ENCODE measurements around the gene BIK. TPM values are rescaled to one million over a fixed set of nuclear protein-coding genes. Genes with fewer than 3 reads are reported as not detected.

The BIK gene
- total RNA-seq, 1 experiment from 2014 or later = 2.0 TPM

GRCh38 chr22:43088627-43088983 lies 21.9 kb upstream of the BIK start:
- TF ChIP-seq EZH2 (IDR thresholded peaks at IDR 0.05; ENCODE audit: borderline replicate concordance, low read depth, low read length, poor library complexity, severe bottlenecking) = no peak
- POLR2A ChIA-PET (ENCODE audit: low non-redundant PET) = no interaction called here
- intact Hi-C loops (cut with micrococcal nuclease; ENCODE audit: unreplicated experiment) = no loop called here
- DNase-seq (ENCODE audit: low spot score) = no peak
- no TSS peak for BruUV-seq (replicated peaks)
- H3K9me3 ChIP-seq (ENCODE audit: low read depth, low read length, poor library complexity, severe bottlenecking) = no peaks in the 10 kb centered on the region
- CTCF ChIA-PET = no interaction called here
- H3K4me1 ChIP-seq (ENCODE audit: insufficient read depth, low read length, poor library complexity, severe bottlenecking) = no peaks in the 10 kb centered on the region
- peak overlapping the region; percentile 1 for H3K27ac ChIP-seq (ENCODE audit: low read depth, low read length, poor library complexity, severe bottlenecking)
- no peaks in the 10 kb centered on the region for H3K36me3 ChIP-seq (ENCODE audit: insufficient read depth, low read length, poor library complexity, severe bottlenecking)
- peak overlapping the region; percentile 58 for H3K4me3 ChIP-seq (ENCODE audit: low read depth, low read length, poor library complexity, severe bottlenecking)
- no peaks in the 10 kb centered on the region for H3K27me3 ChIP-seq (replicated peaks; ENCODE audit: insufficient read depth, low read depth, low read length, poor library complexity)

- peak within 1 kb of the TSS; percentile 58 for H3K4me3 ChIP-seq (ENCODE audit: low read depth, low read length, poor library complexity, severe bottlenecking)
These were observed 21.4 kb upstream of the BIK start, which contains the start of gene TTLL1 for GRCh38 chr22:43088984-43089717. Gene TTLL1, minus strand, starts transcription at chr22:43089391. Its CDS starts 13,805 bp downstream, at chr22:43075586.

GRCh38 chr22:43090130-43090789 lies 20.3 kb upstream of the BIK start:
- Histone ChIP-seq H3K9me3 (ENCODE audit: low read depth, low read length, poor library complexity, severe bottlenecking) (no peaks in the 10 kb centered on the region), H3K36me3 (ENCODE audit: insufficient read depth, low read length, poor library complexity, severe bottlenecking) (no peaks in the 10 kb centered on the region), H3K27me3 (replicated peaks; ENCODE audit: insufficient read depth, low read depth, low read length, poor library complexity) (no peaks in the 10 kb centered on the region), H3K27ac (ENCODE audit: low read depth, low read length, poor library complexity, severe bottlenecking) (no peak overlapping the region), H3K4me3 (ENCODE audit: low read depth, low read length, poor library complexity, severe bottlenecking) (no peak overlapping the region), H3K4me1 (ENCODE audit: insufficient read depth, low read length, poor library complexity, severe bottlenecking) (no peaks in the 10 kb centered on the region)
- intact Hi-C loops (cut with micrococcal nuclease; ENCODE audit: unreplicated experiment) = loop anchor here (2.0 to 5.0 kb wide), 2 partner anchors 309 to 428 kb away; no protein-coding TSS in a partner anchor
- peak; percentile 68 for TF ChIP-seq CTCF (conservative IDR thresholded peaks at IDR 0.05; ENCODE audit: low read depth, low read length)
- no peak for TF ChIP-seq EZH2 (IDR thresholded peaks at IDR 0.05; ENCODE audit: borderline replicate concordance, low read depth, low read length, poor library complexity, severe bottlenecking)
- no TSS peak for BruUV-seq (replicated peaks)
- DNase-seq (ENCODE audit: low spot score) = peak; percentile 93
- ChIA-PET CTCF (interaction anchor here (0.5 to 1.1 kb wide), 9 partner anchors 8 to 394 kb away, joined by 3 to 11 read pairs (median 4); no protein-coding TSS in a partner anchor), POLR2A (ENCODE audit: low non-redundant PET) (no interaction called here)

More at GRCh38 chr22:43088984-43089717, 21.4 kb upstream of the BIK start, which contains the start of gene TTLL1:
- ChIA-PET POLR2A (ENCODE audit: low non-redundant PET) (no interaction called here), CTCF (no interaction called here)
- intact Hi-C loops (cut with micrococcal nuclease; ENCODE audit: unreplicated experiment) = no loop called here
- TF ChIP-seq EZH2 (IDR thresholded peaks at IDR 0.05; ENCODE audit: borderline replicate concordance, low read depth, low read length, poor library complexity, severe bottlenecking) = no peak
- TF ChIP-seq CTCF (conservative IDR thresholded peaks at IDR 0.05; ENCODE audit: low read depth, low read length) = no peak
- no peaks in the 10 kb centered on the region for H3K4me1 ChIP-seq (ENCODE audit: insufficient read depth, low read length, poor library complexity, severe bottlenecking)
- peak within 1 kb of the TSS; percentile 67 for H3K27ac ChIP-seq (ENCODE audit: low read depth, low read length, poor library complexity, severe bottlenecking)
- peak; percentile 94 for DNase-seq (ENCODE audit: low spot score)
- no peaks in the 10 kb centered on the region for H3K36me3 ChIP-seq (ENCODE audit: insufficient read depth, low read length, poor library complexity, severe bottlenecking)
- no peaks in the 10 kb centered on the region for H3K27me3 ChIP-seq (replicated peaks; ENCODE audit: insufficient read depth, low read depth, low read length, poor library complexity)
- BruUV-seq (replicated peaks) = TSS peak; percentile 79
- no peaks in the 10 kb centered on the region for H3K9me3 ChIP-seq (ENCODE audit: low read depth, low read length, poor library complexity, severe bottlenecking)
